Nephron progenitor cell (in vitro differentiated cells): Measurements from ENCODE around the gene EGFL7.
"Not testable (repeated sequence)": the region's sequence is repeated elsewhere in the genome, so short reads cannot be mapped to it uniquely, and the experiment has no call there.

Experiments
- DNase-seq: peaks from one replicate; pipeline ENCODE4 v3.0.0; 2021
- H3K27ac Mint-ChIP-seq: 2 replicates; pipeline ENCODE4 v1.8.0; 2021; ENCODE audit warnings: mild to moderate bottlenecking, moderate library complexity, mixed read lengths
- H3K27me3 Mint-ChIP-seq: 2 replicates; pipeline ENCODE4 v1.8.0; 2021; ENCODE audit warnings: mild to moderate bottlenecking, low read depth, mixed read lengths; ENCODE audit not compliant: poor library complexity
- H3K36me3 Mint-ChIP-seq: 2 replicates; pipeline ENCODE4 v1.8.0; 2021; ENCODE audit warnings: low read depth, mixed read lengths
- H3K4me1 Mint-ChIP-seq: 2 replicates; pipeline ENCODE4 v1.8.0; 2021; ENCODE audit warnings: mixed read lengths
- H3K4me3 Mint-ChIP-seq: 2 replicates; pipeline ENCODE4 v1.8.0; 2021; ENCODE audit warnings: mild to moderate bottlenecking, moderate library complexity, mixed read lengths
- H3K9me3 Mint-ChIP-seq: 2 replicates; pipeline ENCODE4 v1.8.0; 2021; ENCODE audit warnings: mild to moderate bottlenecking, moderate library complexity, mixed read lengths
- TF ChIP-seq, protein P1 (sequence below): fragments of 200-600 bp; sonication (generic); IDR thresholded peaks from 2 replicates; pipeline ENCODE4 v1.5.0; 2021; ENCODE audit warnings: antibody characterized with exemption

Gene EGFL7

DNA sequence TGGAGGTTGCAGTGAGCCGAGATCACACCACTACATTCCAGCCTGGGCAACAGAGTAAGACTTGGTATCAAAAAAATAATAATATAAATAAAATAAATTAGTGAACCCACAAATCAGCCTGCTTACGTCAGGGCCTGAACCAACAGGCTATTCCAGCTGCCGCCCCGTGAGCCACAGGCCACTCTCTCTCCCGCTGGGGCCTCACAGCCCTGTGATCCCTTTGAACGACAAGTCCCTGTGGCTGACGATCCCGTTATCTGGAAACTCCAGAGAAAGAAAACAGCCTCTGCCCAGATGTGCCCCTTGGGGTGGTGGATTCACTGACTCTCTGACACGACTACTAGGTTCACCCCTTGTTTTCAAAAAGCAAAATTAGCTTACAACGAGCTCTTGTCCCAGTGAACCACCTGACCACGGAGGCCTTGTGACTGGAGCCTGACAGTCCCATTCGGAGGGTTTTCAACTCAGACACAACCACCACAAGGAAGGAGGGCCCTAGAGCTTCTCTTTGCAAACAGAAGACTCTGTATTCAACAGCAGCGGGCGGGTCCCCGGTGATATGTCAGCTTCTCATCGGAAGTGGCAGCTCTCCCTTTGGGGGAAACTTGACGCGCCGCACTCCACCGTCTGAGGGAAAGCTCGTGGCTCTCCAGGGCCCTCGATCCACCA lies 45.3 kb downstream of the EGFL7 start:
- TF ChIP-seq, protein P1, sequence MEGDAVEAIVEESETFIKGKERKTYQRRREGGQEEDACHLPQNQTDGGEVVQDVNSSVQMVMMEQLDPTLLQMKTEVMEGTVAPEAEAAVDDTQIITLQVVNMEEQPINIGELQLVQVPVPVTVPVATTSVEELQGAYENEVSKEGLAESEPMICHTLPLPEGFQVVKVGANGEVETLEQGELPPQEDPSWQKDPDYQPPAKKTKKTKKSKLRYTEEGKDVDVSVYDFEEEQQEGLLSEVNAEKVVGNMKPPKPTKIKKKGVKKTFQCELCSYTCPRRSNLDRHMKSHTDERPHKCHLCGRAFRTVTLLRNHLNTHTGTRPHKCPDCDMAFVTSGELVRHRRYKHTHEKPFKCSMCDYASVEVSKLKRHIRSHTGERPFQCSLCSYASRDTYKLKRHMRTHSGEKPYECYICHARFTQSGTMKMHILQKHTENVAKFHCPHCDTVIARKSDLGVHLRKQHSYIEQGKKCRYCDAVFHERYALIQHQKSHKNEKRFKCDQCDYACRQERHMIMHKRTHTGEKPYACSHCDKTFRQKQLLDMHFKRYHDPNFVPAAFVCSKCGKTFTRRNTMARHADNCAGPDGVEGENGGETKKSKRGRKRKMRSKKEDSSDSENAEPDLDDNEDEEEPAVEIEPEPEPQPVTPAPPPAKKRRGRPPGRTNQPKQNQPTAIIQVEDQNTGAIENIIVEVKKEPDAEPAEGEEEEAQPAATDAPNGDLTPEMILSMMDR = no peak
- H3K4me3 Mint-ChIP-seq = no peak overlapping the region
- no peaks in the 10 kb centered on the region for H3K36me3 Mint-ChIP-seq
- H3K27me3 Mint-ChIP-seq = peaks cover 38% of the 10 kb centered on the region
- no peaks in the 10 kb centered on the region for H3K9me3 Mint-ChIP-seq
- peaks cover 16% of the 10 kb centered on the region for H3K4me1 Mint-ChIP-seq
- H3K27ac Mint-ChIP-seq = no peak overlapping the region
- DNase-seq = no peak

DNA sequence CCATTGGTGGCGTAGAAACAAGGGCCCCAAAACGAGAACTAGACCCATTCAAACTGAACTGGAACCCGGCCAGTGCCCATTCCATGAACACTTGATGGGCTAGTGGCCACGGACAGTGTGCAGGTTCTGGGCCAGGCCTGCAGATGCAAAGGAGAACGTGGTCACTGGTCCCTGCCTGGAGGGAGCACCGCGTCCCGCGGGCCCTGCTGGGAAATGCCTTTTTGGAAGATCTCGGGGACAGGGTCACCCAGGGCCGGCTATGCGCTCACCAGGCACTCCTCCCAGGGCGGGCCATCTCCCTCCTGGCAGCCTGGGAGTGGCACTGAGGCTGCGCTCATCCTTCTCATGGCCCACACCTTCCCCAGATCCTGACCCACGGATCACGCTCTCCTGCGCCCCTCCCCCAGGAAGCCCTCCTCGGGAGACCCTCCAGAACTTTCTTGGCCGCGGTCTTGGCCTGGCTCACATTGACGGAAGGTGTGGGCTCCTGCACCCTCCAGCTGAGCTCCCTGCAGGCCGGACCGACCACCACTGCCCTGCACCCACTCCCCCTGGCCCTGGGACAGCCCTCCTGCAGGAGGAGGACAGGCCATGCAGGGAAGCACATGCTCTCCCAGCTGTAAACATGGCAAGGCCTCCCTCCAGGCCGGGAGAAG lies 46.9 kb downstream of the EGFL7 start:
- peaks cover 22% of the 10 kb centered on the region for H3K4me1 Mint-ChIP-seq
- H3K9me3 Mint-ChIP-seq = no peaks in the 10 kb centered on the region
- H3K4me3 Mint-ChIP-seq = no peak overlapping the region
- TF ChIP-seq, protein P1 = no peak
- peaks cover 30% of the 10 kb centered on the region for H3K27me3 Mint-ChIP-seq
- H3K27ac Mint-ChIP-seq = no peak overlapping the region
- DNase-seq = no peak
- H3K36me3 Mint-ChIP-seq = no peaks in the 10 kb centered on the region

DNA sequence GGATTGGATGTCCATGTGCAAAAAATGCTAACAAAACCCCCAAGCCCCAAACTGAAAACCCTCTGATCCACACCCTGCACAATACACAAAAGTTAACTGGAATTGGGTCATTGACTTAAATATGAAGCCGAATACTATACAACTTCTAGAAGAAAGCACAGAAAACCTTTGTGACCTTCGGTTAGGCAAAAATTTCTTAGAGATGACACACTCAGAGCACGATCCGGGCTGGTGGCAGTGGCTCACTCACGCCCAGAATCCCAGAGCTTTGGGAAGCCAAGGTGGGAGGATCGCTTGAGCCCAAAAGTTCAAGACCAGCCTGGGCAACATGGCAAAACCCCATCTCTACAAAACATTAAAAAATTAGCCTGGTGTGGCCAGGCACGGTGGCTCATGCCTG lies 47.8 kb downstream of the EGFL7 start:
- H3K9me3 Mint-ChIP-seq = no peaks in the 10 kb centered on the region
- peaks cover 24% of the 10 kb centered on the region for H3K27me3 Mint-ChIP-seq
- H3K4me3 Mint-ChIP-seq = peak overlapping the region; percentile 84
- DNase-seq = no peak
- TF ChIP-seq, protein P1 = no peak
- H3K36me3 Mint-ChIP-seq = no peaks in the 10 kb centered on the region
- no peak overlapping the region for H3K27ac Mint-ChIP-seq
- H3K4me1 Mint-ChIP-seq = peaks cover 24% of the 10 kb centered on the region

DNA sequence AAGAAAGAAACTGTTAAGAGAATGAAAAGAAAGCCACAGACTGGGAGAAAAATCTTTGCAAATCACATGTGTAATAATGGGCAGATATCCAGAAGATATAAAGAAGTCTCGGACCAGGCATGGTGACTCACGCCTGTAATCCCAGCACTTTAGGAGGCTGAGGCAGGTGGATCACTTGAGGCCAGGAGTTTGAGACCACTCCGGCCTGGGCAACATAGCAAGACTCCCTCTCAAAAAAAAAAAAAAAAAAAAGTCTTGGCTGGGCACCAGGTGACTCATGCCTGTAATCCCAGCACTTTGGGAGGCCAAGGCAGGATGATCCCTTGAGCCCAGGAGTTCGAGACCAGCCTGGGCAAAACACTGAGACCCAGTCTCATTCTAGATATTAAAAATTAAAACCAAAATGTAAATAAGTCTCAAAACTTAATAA lies 48.5 kb downstream of the EGFL7 start:
- H3K4me1 Mint-ChIP-seq = peaks cover 30% of the 10 kb centered on the region
- H3K36me3 Mint-ChIP-seq, H3K27ac Mint-ChIP-seq, H3K9me3 Mint-ChIP-seq, DNase-seq: not testable (repeated sequence)
- peak overlapping the region; percentile 84 for H3K4me3 Mint-ChIP-seq
- H3K27me3 Mint-ChIP-seq = peaks cover 20% of the 10 kb centered on the region

DNA sequence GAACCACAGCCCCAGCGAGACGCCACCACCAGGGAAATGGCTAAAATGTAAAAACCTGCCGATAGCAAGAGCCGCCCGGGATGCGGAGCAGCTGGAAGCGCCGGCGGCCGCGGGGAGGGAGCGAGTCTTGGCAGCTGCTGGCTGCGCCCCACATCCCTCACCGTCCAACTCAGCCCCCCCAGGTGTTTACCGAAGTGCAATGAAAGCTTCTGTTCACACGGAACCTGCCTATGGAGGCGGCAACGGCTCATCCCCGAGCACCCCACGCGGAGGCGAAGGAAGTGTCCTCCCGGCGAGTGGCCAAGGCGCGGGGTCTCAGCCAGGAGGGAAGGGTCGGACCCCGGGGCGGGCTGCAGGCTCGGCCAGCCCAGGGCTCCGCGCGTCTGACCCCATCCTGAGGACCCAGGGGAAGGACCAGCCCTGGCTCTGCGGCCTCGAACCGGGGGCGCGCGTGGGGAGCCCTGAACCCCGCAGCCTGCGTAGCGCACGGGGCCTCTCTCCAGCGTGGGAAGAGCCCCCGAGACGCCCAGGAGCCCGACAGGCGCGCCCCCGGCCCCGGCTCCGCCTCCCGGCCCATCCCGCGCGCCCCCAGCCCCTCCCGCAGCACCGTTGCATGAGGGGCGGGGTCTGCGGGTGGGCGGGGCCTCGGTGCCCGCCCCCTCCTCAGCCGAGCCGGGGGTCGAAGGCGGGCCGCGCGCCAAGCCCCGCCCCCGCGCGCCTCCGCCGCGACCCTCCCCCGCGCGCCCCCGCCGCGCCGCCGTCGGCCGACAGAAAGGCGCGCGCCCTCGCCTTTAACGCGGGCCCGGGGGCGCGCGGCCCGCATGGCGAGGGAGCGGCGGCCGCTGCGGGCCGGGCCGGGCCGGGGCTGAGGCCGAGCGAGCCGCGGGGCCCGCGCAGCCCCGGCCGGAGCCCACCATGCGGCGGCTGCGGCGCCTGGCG lies 49.3 kb downstream of the EGFL7 start, which contains the start of gene DIPK1B:
TSS of gene DIPK1B (plus strand) at position 822 of the 939 bp plus-strand sequence. CDS start at position 916, 94 bp downstream.
- H3K27me3 Mint-ChIP-seq = peaks cover 19% of the 10 kb centered on the region
- peak within 1 kb of the TSS; percentile 84 for H3K4me3 Mint-ChIP-seq
- H3K36me3 Mint-ChIP-seq = no peaks in the 10 kb centered on the region
- peak; percentile 83 for DNase-seq
- TF ChIP-seq, protein P1 = no peak
- no peak within 1 kb of the TSS for H3K27ac Mint-ChIP-seq
- no peaks in the 10 kb centered on the region for H3K9me3 Mint-ChIP-seq
- peaks cover 30% of the 10 kb centered on the region for H3K4me1 Mint-ChIP-seq
